Colonic mucosa (tissue), 4 donors: Measurements from ENCODE around the gene GRIK4. TPM values are rescaled to one million over a fixed set of nuclear protein-coding genes. Genes with fewer than 3 reads are reported as not detected.

Experiments used
- DNase-seq: peaks from one replicate; pipeline ENCODE4 v3.0.0-alpha.2; 2020
- H3K27ac ChIP-seq: fragments of 200-600 bp; one replicate; pipeline ENCODE4 v1.8.0; 2021
- H3K27me3 ChIP-seq: fragments of 200-600 bp; one replicate; pipeline ENCODE4 v1.8.0; 2021
- H3K36me3 ChIP-seq: fragments of 200-600 bp; one replicate; pipeline ENCODE4 v1.8.0; 2021
- H3K4me1 ChIP-seq: fragments of 200-600 bp; one replicate; pipeline ENCODE4 v1.8.0; 2021; ENCODE audit warnings: mild to moderate bottlenecking
- H3K4me3 ChIP-seq: fragments of 200-600 bp; one replicate; pipeline ENCODE4 v1.8.0; 2021
- H3K9ac ChIP-seq, 2 donors: one replicate each; pipeline ENCODE4 v1.7.0; 2013; ENCODE audit warnings: control low read depth in 2 of 2, low read depth in 2 of 2, low read length in 2 of 2
- H3K9me3 ChIP-seq: fragments of 200-600 bp; one replicate; pipeline ENCODE4 v1.8.0; 2021
- CTCF ChIP-seq: fragments of 200-600 bp; IDR thresholded peaks from one replicate; pipeline ENCODE4 v1.8.0; 2022; ENCODE audit warnings: antibody characterized with exemption, mild to moderate bottlenecking
- intact Hi-C: fragments of 100-400 bp; cut with DNase I; formaldehyde crosslinking; loops from one replicate; pipeline ENCODE4 v1.14.1; 2022
- total RNA-seq, 2 donors: library from RNA; stranded (reverse); fragmentation: NEBNext Ultra II Directional in 1 of 2; extraction: Animal tissue kit (Norgen Biotek cat#: 25700) in 1 of 2; gene quantifications; one replicate each; pipeline ENCODE4 v1.2.1, GENCODE V29; 2021
- donor health status: healthy.
- donor health status: DM: no; HTN: no; CAD: no.
- donor health status: DM: no; HTN: no; CAD: no.

GRIK4 gene
- total RNA-seq, 2 donors from 2014 or later: 0.10 to 0.21 TPM

GRCh38 chr11:120877746-120878365, 366.3 kb downstream of the GRIK4 start:
- H3K27me3 ChIP-seq: no peaks in the 10 kb centered on the region
- no peak overlapping the region for H3K4me3 ChIP-seq
- no peak for DNase-seq
- no peaks in the 10 kb centered on the region for H3K36me3 ChIP-seq
- H3K9ac ChIP-seq: no peak overlapping the region
- no peaks in the 10 kb centered on the region for H3K9me3 ChIP-seq
- no peak overlapping the region for H3K27ac ChIP-seq
- H3K4me1 ChIP-seq: no peaks in the 10 kb centered on the region
- TF ChIP-seq CTCF: no peak
- intact Hi-C loops: no loop called here

- intact Hi-C loops: no loop called here
- no peaks in the 10 kb centered on the region for H3K9me3 ChIP-seq
These were observed 367.2 kb downstream of the GRIK4 start for GRCh38 chr11:120878781-120879180.

DNA sequence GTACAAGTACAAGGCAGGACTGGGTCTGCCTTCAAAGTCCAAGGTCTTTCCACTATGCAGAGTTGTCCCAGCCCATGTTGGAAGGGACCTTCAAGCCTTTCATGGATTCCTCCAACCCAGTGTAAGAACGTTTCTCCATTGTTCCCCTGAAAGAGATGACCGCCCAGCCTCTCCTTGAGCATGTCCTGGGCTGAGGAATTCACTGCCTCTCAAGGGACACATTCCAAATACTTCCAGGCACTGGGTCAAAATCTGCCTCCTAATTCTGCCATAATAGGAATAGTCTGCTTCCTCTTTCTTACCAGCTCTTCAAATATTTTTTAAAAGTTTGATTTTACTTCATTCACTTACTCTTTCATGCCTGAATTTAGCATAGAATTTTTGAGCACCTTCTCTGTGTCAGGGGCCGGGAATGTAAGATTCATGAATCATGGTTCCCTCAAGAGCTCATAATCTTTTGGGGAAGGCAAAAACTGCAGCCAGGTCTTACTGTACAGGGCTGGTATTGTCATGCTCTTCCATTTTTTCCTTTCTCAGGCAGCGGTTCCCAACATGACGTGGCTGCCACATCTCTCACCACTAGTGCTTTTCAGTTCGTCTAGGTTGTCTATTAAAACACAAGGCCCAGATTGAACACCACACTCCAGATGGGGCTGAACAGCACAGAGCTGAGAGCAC, 369.1 kb downstream of the GRIK4 start:
- DNase-seq: no peak
- Histone ChIP-seq H3K9ac (no peak overlapping the region), H3K27ac (no peak overlapping the region), H3K9me3 (no peaks in the 10 kb centered on the region), H3K4me1 (no peaks in the 10 kb centered on the region), H3K36me3 (no peaks in the 10 kb centered on the region), H3K4me3 (no peak overlapping the region), H3K27me3 (no peaks in the 10 kb centered on the region)
- no peak for TF ChIP-seq CTCF
- intact Hi-C loops: no loop called here

More at GRCh38 chr11:120878781-120879180, 367.2 kb downstream of the GRIK4 start:
- H3K36me3 ChIP-seq: no peaks in the 10 kb centered on the region
- H3K4me3 ChIP-seq: no peak overlapping the region
- no peaks in the 10 kb centered on the region for H3K4me1 ChIP-seq
- H3K27me3 ChIP-seq: no peaks in the 10 kb centered on the region
- no peak for DNase-seq
- H3K9ac ChIP-seq: no peak overlapping the region
- no peak overlapping the region for H3K27ac ChIP-seq
- TF ChIP-seq CTCF: no peak

DNA sequence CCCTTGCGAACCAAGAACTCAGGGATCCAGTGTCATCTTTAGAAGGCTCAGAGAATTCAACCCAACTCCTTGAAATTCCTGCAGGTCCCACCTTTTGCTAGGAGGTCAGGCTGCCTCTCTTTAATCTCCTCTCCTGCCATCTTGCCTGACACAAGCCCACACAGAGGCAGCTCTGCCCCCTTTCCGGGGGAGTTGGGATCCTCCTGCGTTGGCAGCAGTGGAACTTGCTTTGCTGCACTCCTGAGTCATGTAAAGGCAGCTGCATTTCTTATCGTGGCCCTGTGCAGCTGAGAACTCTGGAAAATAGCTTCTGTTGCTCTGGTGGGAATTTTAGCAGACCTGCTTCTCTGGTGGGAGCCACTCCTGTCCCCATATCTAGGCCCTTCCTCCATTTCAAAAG, 370.0 kb downstream of the GRIK4 start:
- no peak for DNase-seq
- H3K27ac ChIP-seq: no peak overlapping the region
- no peaks in the 10 kb centered on the region for H3K27me3 ChIP-seq
- H3K9ac ChIP-seq: no peak overlapping the region
- no peaks in the 10 kb centered on the region for H3K9me3 ChIP-seq
- intact Hi-C loops: no loop called here
- no peaks in the 10 kb centered on the region for H3K4me1 ChIP-seq
- no peak overlapping the region for H3K4me3 ChIP-seq
- no peak for TF ChIP-seq CTCF
- no peaks in the 10 kb centered on the region for H3K36me3 ChIP-seq

DNA sequence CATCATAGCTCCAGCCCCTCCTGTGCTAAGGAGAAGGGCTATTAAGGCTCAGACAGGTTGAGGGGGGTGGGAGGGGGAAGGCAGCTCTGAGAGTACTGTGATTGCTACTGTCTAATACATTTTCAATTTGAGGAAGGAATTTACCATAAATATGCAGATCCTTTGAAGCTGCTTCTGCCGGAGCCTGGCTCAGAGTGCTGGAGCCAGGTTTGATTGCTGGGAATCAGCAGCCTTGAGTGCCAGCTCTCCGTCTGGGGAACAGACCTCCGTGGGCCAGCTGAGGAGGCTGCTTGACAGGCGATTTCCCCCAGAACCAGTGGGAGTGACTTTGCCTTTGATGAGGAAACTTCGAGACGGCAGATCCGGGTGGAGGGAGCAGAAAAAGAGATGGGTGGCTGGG, 370.6 kb downstream of the GRIK4 start:
- TF ChIP-seq CTCF: no peak
- Histone ChIP-seq H3K4me1 (no peaks in the 10 kb centered on the region), H3K36me3 (no peaks in the 10 kb centered on the region), H3K9ac (no peak overlapping the region), H3K27ac (no peak overlapping the region), H3K9me3 (no peaks in the 10 kb centered on the region), H3K4me3 (no peak overlapping the region), H3K27me3 (no peaks in the 10 kb centered on the region)
- DNase-seq: no peak
- intact Hi-C loops: no loop called here
